ENCODE data around the gene UBALD2.

UBALD2 gene

GRCh38 chr17:76235883-76236282, 29.3 kb upstream of the UBALD2 start:
- H3K36me3 ChIP-seq (ENCODE audit: control insufficient read depth in 5 of 5, insufficient read depth in 5 of 5, low read length in 5 of 5): no peaks in the 10 kb centered on the region
- no peak overlapping the region for H3K4me3 ChIP-seq (ENCODE audit: low read depth in 1 of 5, low read length in 5 of 5)
- no peak overlapping the region for H3K9ac ChIP-seq (ENCODE audit: low read length in 5 of 5)
- H3K27me3 ChIP-seq (ENCODE audit: control insufficient read depth in 5 of 5, insufficient read depth in 4 of 5, low read length in 5 of 5): no peaks in the 10 kb centered on the region
- H3K4me1 ChIP-seq (ENCODE audit: control insufficient read depth in 5 of 5, insufficient read depth in 5 of 5, low read length in 5 of 5): peaks cover 0 to 18% (median 10%) of the 10 kb centered on the region in 5 donors
- no peak overlapping the region for H3K27ac ChIP-seq (ENCODE audit: low read depth, low read length)
- no peaks in the 10 kb centered on the region for H3K9me3 ChIP-seq (ENCODE audit: control insufficient read depth in 5 of 5, low read length in 5 of 5)

GRCh38 chr17:76236603-76237002, 28.5 kb upstream of the UBALD2 start:
- Histone ChIP-seq H3K4me1 (ENCODE audit: control insufficient read depth in 5 of 5, insufficient read depth in 5 of 5, low read length in 5 of 5) (peaks cover 0 to 25% (median 17%) of the 10 kb centered on the region in 5 donors), H3K9ac (ENCODE audit: low read length in 5 of 5) (no peak overlapping the region), H3K9me3 (ENCODE audit: control insufficient read depth in 5 of 5, low read length in 5 of 5) (no peaks in the 10 kb centered on the region), H3K27ac (ENCODE audit: low read depth, low read length) (no peak overlapping the region), H3K4me3 (ENCODE audit: low read depth in 1 of 5, low read length in 5 of 5) (no peak overlapping the region), H3K27me3 (ENCODE audit: control insufficient read depth in 5 of 5, insufficient read depth in 4 of 5, low read length in 5 of 5) (no peaks in the 10 kb centered on the region), H3K36me3 (ENCODE audit: control insufficient read depth in 5 of 5, insufficient read depth in 5 of 5, low read length in 5 of 5) (no peaks in the 10 kb centered on the region)

GRCh38 chr17:76237859-76238313, 27.3 kb upstream of the UBALD2 start:
- no peak overlapping the region for H3K27ac ChIP-seq (ENCODE audit: low read depth, low read length)
- H3K4me1 ChIP-seq (ENCODE audit: control insufficient read depth in 5 of 5, insufficient read depth in 5 of 5, low read length in 5 of 5): peaks cover 0 to 38% (median 28%) of the 10 kb centered on the region in 5 donors
- H3K36me3 ChIP-seq (ENCODE audit: control insufficient read depth in 5 of 5, insufficient read depth in 5 of 5, low read length in 5 of 5): no peaks in the 10 kb centered on the region
- no peaks in the 10 kb centered on the region for H3K9me3 ChIP-seq (ENCODE audit: control insufficient read depth in 5 of 5, low read length in 5 of 5)
- H3K9ac ChIP-seq (ENCODE audit: low read length in 5 of 5): no peak overlapping the region
- no peak overlapping the region for H3K4me3 ChIP-seq (ENCODE audit: low read depth in 1 of 5, low read length in 5 of 5)
- no peaks in the 10 kb centered on the region for H3K27me3 ChIP-seq (ENCODE audit: control insufficient read depth in 5 of 5, insufficient read depth in 4 of 5, low read length in 5 of 5)

GRCh38 chr17:76238847-76239537, 26.2 kb upstream of the UBALD2 start:
- no peaks in the 10 kb centered on the region for H3K27me3 ChIP-seq (ENCODE audit: control insufficient read depth in 5 of 5, insufficient read depth in 4 of 5, low read length in 5 of 5)
- H3K4me1 ChIP-seq (ENCODE audit: control insufficient read depth in 5 of 5, insufficient read depth in 5 of 5, low read length in 5 of 5): peaks cover 5 to 49% (median 39%) of the 10 kb centered on the region in 5 donors
- H3K27ac ChIP-seq (ENCODE audit: low read depth, low read length): no peak overlapping the region
- H3K36me3 ChIP-seq (ENCODE audit: control insufficient read depth in 5 of 5, insufficient read depth in 5 of 5, low read length in 5 of 5): no peaks in the 10 kb centered on the region
- no peak overlapping the region for H3K9ac ChIP-seq (ENCODE audit: low read length in 5 of 5)
- peak overlapping the region in 2 of 5 donors; percentile 35 to 57 for H3K4me3 ChIP-seq (ENCODE audit: low read depth in 1 of 5, low read length in 5 of 5)
- H3K9me3 ChIP-seq (ENCODE audit: control insufficient read depth in 5 of 5, low read length in 5 of 5): no peaks in the 10 kb centered on the region

GRCh38 chr17:76239538-76240274, 25.4 kb upstream of the UBALD2 start:
- H3K4me3 ChIP-seq (ENCODE audit: low read depth in 1 of 5, low read length in 5 of 5): peak overlapping the region; percentile 35 to 68 (median 54)
- H3K27me3 ChIP-seq (ENCODE audit: control insufficient read depth in 5 of 5, insufficient read depth in 4 of 5, low read length in 5 of 5): no peaks in the 10 kb centered on the region
- peak overlapping the region in 4 of 5 donors; percentile 48 to 71 (median 59) for H3K9ac ChIP-seq (ENCODE audit: low read length in 5 of 5)
- H3K27ac ChIP-seq (ENCODE audit: low read depth, low read length): no peak overlapping the region
- no peaks in the 10 kb centered on the region for H3K9me3 ChIP-seq (ENCODE audit: control insufficient read depth in 5 of 5, low read length in 5 of 5)
- H3K4me1 ChIP-seq (ENCODE audit: control insufficient read depth in 5 of 5, insufficient read depth in 5 of 5, low read length in 5 of 5): peaks cover 7 to 56% (median 46%) of the 10 kb centered on the region in 5 donors
- H3K36me3 ChIP-seq (ENCODE audit: control insufficient read depth in 5 of 5, insufficient read depth in 5 of 5, low read length in 5 of 5): no peaks in the 10 kb centered on the region

- peak within 1 kb of the TSS; percentile 70 for H3K27ac ChIP-seq (ENCODE audit: low read depth, low read length)
- H3K4me3 ChIP-seq (ENCODE audit: low read depth in 1 of 5, low read length in 5 of 5): peak within 1 kb of the TSS; percentile 67 to 90 (median 79)
- peak within 1 kb of the TSS; percentile 22 to 79 (median 78) for H3K9ac ChIP-seq (ENCODE audit: low read length in 5 of 5)
- peaks cover 7 to 62% (median 46%) of the 10 kb centered on the region in 5 donors for H3K4me1 ChIP-seq (ENCODE audit: control insufficient read depth in 5 of 5, insufficient read depth in 5 of 5, low read length in 5 of 5)
- no peaks in the 10 kb centered on the region for H3K9me3 ChIP-seq (ENCODE audit: control insufficient read depth in 5 of 5, low read length in 5 of 5)
- H3K27me3 ChIP-seq (ENCODE audit: control insufficient read depth in 5 of 5, insufficient read depth in 4 of 5, low read length in 5 of 5): no peaks in the 10 kb centered on the region
- no peaks in the 10 kb centered on the region for H3K36me3 ChIP-seq (ENCODE audit: control insufficient read depth in 5 of 5, insufficient read depth in 5 of 5, low read length in 5 of 5)
These were observed 24.5 kb upstream of the UBALD2 start, which contains the start of gene RNF157 for GRCh38 chr17:76240461-76241203. Gene RNF157, minus strand, starts transcription at chr17:76240493. Its CDS starts 253 bp downstream, at chr17:76240240.

GRCh38 chr17:76241204-76241538, 24.0 kb upstream of the UBALD2 start:
- Histone ChIP-seq H3K27ac (ENCODE audit: low read depth, low read length) (peak overlapping the region; percentile 70), H3K4me1 (ENCODE audit: control insufficient read depth in 5 of 5, insufficient read depth in 5 of 5, low read length in 5 of 5) (peaks cover 7 to 67% (median 51%) of the 10 kb centered on the region in 5 donors), H3K27me3 (ENCODE audit: control insufficient read depth in 5 of 5, insufficient read depth in 4 of 5, low read length in 5 of 5) (no peaks in the 10 kb centered on the region), H3K9ac (ENCODE audit: low read length in 5 of 5) (peak overlapping the region; percentile 22 to 79 (median 78)), H3K9me3 (ENCODE audit: control insufficient read depth in 5 of 5, low read length in 5 of 5) (no peaks in the 10 kb centered on the region), H3K4me3 (ENCODE audit: low read depth in 1 of 5, low read length in 5 of 5) (peak overlapping the region; percentile 67 to 90 (median 79)), H3K36me3 (ENCODE audit: control insufficient read depth in 5 of 5, insufficient read depth in 5 of 5, low read length in 5 of 5) (no peaks in the 10 kb centered on the region)

- peak overlapping the region in 1 of 5 donors; percentile 36 for H3K9ac ChIP-seq (ENCODE audit: low read length in 5 of 5)
- H3K4me3 ChIP-seq (ENCODE audit: low read depth in 1 of 5, low read length in 5 of 5): peak overlapping the region in 1 of 5 donors; percentile 90
- H3K4me1 ChIP-seq (ENCODE audit: control insufficient read depth in 5 of 5, insufficient read depth in 5 of 5, low read length in 5 of 5): peaks cover 7 to 73% (median 57%) of the 10 kb centered on the region in 5 donors
- H3K36me3 ChIP-seq (ENCODE audit: control insufficient read depth in 5 of 5, insufficient read depth in 5 of 5, low read length in 5 of 5): no peaks in the 10 kb centered on the region
- peak overlapping the region; percentile 70 for H3K27ac ChIP-seq (ENCODE audit: low read depth, low read length)
- no peaks in the 10 kb centered on the region for H3K27me3 ChIP-seq (ENCODE audit: control insufficient read depth in 5 of 5, insufficient read depth in 4 of 5, low read length in 5 of 5)
- no peaks in the 10 kb centered on the region for H3K9me3 ChIP-seq (ENCODE audit: control insufficient read depth in 5 of 5, low read length in 5 of 5)
These were observed 23.4 kb upstream of the UBALD2 start for GRCh38 chr17:76241691-76242255.

GRCh38 chr17:76243826-76244679, 21.1 kb upstream of the UBALD2 start:
- no peaks in the 10 kb centered on the region for H3K27me3 ChIP-seq (ENCODE audit: control insufficient read depth in 5 of 5, insufficient read depth in 4 of 5, low read length in 5 of 5)
- peak overlapping the region in 1 of 5 donors; percentile 6 for H3K9ac ChIP-seq (ENCODE audit: low read length in 5 of 5)
- H3K36me3 ChIP-seq (ENCODE audit: control insufficient read depth in 5 of 5, insufficient read depth in 5 of 5, low read length in 5 of 5): no peaks in the 10 kb centered on the region

More at GRCh38 chr17:76243826-76244679, 21.1 kb upstream of the UBALD2 start:
- H3K9me3 ChIP-seq (ENCODE audit: control insufficient read depth in 5 of 5, low read length in 5 of 5): no peaks in the 10 kb centered on the region
- H3K4me1 ChIP-seq (ENCODE audit: control insufficient read depth in 5 of 5, insufficient read depth in 5 of 5, low read length in 5 of 5): peaks cover 7 to 82% (median 61%) of the 10 kb centered on the region in 5 donors
- peak overlapping the region in 1 of 5 donors; percentile 16 for H3K4me3 ChIP-seq (ENCODE audit: low read depth in 1 of 5, low read length in 5 of 5)
- no peak overlapping the region for H3K27ac ChIP-seq (ENCODE audit: low read depth, low read length)

Data from subcutaneous abdominal adipose tissue (tissue), 5 donors.